HG02840 (cell line): Measurements from ENCODE around the gene DBT.
"Not testable (repeated sequence)": the region's sequence is repeated elsewhere in the genome, so short reads cannot be mapped to it uniquely, and the experiment has no call there.

Experiments used
- ATAC-seq: cut with Tn5 transposase; IDR thresholded peaks from one replicate; pipeline ENCODE4 v1.9.1; 2021; ENCODE audit warnings: mild to moderate bottlenecking, moderate library complexity, moderate number of reproducible peaks; ENCODE audit not compliant: unreplicated experiment, low FRiP score

DBT gene

GRCh38 chr1:100252901-100253300 lies 3.3 kb upstream of the DBT start:
- no peak for ATAC-seq

GRCh38 chr1:100250807-100251206 lies 1.2 kb upstream of the DBT start:
- ATAC-seq = no peak

- ATAC-seq = no peak
Observed at GRCh38 chr1:100250264-100250663, 630 bp upstream of the DBT start.

- no peak for ATAC-seq
Observed at GRCh38 chr1:100249155-100249536, 488 bp downstream of the DBT start.

GRCh38 chr1:100246738-100247137 lies 2.9 kb downstream of the DBT start:
- ATAC-seq = no peak

GRCh38 chr1:100240631-100241030 lies 9.0 kb downstream of the DBT start:
- ATAC-seq = no peak

GRCh38 chr1:100239961-100240360 lies 9.7 kb downstream of the DBT start:
- ATAC-seq = no peak

- ATAC-seq = no peak
Observed at GRCh38 chr1:100237091-100237490, 12.5 kb downstream of the DBT start.

- ATAC-seq = no peak
Observed at GRCh38 chr1:100234432-100234831, 15.2 kb downstream of the DBT start.

- not testable (repeated sequence) for ATAC-seq
Observed at GRCh38 chr1:100233566-100233965, 16.1 kb downstream of the DBT start.

GRCh38 chr1:100232156-100232555 lies 17.5 kb downstream of the DBT start:
- no peak for ATAC-seq

GRCh38 chr1:100231721-100232120 lies 17.9 kb downstream of the DBT start:
- no peak for ATAC-seq

GRCh38 chr1:100230765-100231164 lies 18.9 kb downstream of the DBT start:
- no peak for ATAC-seq

GRCh38 chr1:100229681-100230443 lies 19.8 kb downstream of the DBT start:
- ATAC-seq = no peak

GRCh38 chr1:100222428-100222827 lies 27.2 kb downstream of the DBT start:
- ATAC-seq = no peak

GRCh38 chr1:100219883-100220282 lies 29.8 kb downstream of the DBT start:
- no peak for ATAC-seq

- no peak for ATAC-seq
Observed at GRCh38 chr1:100219457-100219856, 30.2 kb downstream of the DBT start.

GRCh38 chr1:100217834-100218233 lies 31.8 kb downstream of the DBT start:
- ATAC-seq = no peak

GRCh38 chr1:100215101-100215500 lies 34.5 kb downstream of the DBT start:
- ATAC-seq = no peak

- ATAC-seq = no peak
Observed at GRCh38 chr1:100213141-100213540, 36.5 kb downstream of the DBT start.

GRCh38 chr1:100206301-100206700 lies 43.3 kb downstream of the DBT start:
- ATAC-seq = no peak

GRCh38 chr1:100205593-100205992 lies 44.0 kb downstream of the DBT start:
- ATAC-seq = not testable (repeated sequence)

GRCh38 chr1:100205103-100205502 lies 44.5 kb downstream of the DBT start:
- not testable (repeated sequence) for ATAC-seq
